H1 (cell line): ENCODE measurements around the gene TMEM187. TPM values are rescaled to one million over a fixed set of nuclear protein-coding genes. Genes with fewer than 3 reads are reported as not detected.

Experiments
- CTCF ChIA-PET: fragments of 300-600 bp; sonication (Branson Sonifier 250); formaldehyde crosslinking; loops from one replicate; lab custom pipeline; 2021; ENCODE audit not compliant: partially characterized antibody; lab: Charles Lee
- POLR2A ChIA-PET: fragments of 300-600 bp; sonication (Branson Sonifier 250); formaldehyde crosslinking; loops from one replicate; lab custom pipeline; 2021; ENCODE audit warnings: inconsistent platforms; ENCODE audit not compliant: partially characterized antibody; lab: Charles Lee
- DNase-seq, 2 experiments: peaks; one replicate each; pipeline versions ENCODE4 v3.0.0 to v3.0.0-alpha.2; 2010 to 2022; ENCODE audit warnings: low spot score in 2 of 2, low read depth in 1 of 2, mixed read lengths in 1 of 2
- FAIRE-seq: peaks from 2 replicates; lab custom pipeline; 2011; peaks lifted over from hg19 to GRCh38; lab: Jason Lieb, UNC
- H2AFZ ChIP-seq: 2 replicates; pipeline ENCODE4 v1.8.1; 2012; ENCODE audit warnings: low read length, inconsistent platforms
- H2AK5ac ChIP-seq: 2 replicates; pipeline ENCODE4 v1.6.1; 2013; ENCODE audit warnings: low read depth, low read length
- H2BK120ac ChIP-seq: replicated peaks from 2 replicates; pipeline ENCODE3; 2013; ENCODE audit warnings: low read depth, low read length, inconsistent platforms
- H2BK12ac ChIP-seq: 2 replicates; pipeline ENCODE4 v1.6.1; 2013; ENCODE audit warnings: low read depth, low read length
- H2BK15ac ChIP-seq: 2 replicates; pipeline ENCODE4 v1.6.1; 2013; ENCODE audit warnings: low read length
- H2BK20ac ChIP-seq: 2 replicates; pipeline ENCODE4 v1.6.1; 2013; ENCODE audit warnings: low read length
- H2BK5ac ChIP-seq: 2 replicates; pipeline ENCODE4 v1.6.1; 2013; ENCODE audit warnings: low read depth, low read length
- H3K14ac ChIP-seq: 2 replicates; pipeline ENCODE4 v1.6.1; 2013; ENCODE audit warnings: inconsistent platforms; ENCODE audit not compliant: insufficient read length
- H3K18ac ChIP-seq: 2 replicates; pipeline ENCODE4 v1.6.1; 2013; ENCODE audit warnings: low read length; ENCODE audit errors: extremely low read depth
- H3K23ac ChIP-seq: 2 replicates; pipeline ENCODE4 v1.6.1; 2013; ENCODE audit warnings: inconsistent platforms; ENCODE audit not compliant: insufficient read length
- H3K23me2 ChIP-seq: 2 replicates; pipeline ENCODE4 v1.6.1; 2013; ENCODE audit warnings: low read depth, low read length
- H3K27ac ChIP-seq: 2 replicates; pipeline ENCODE4 v1.6.1; 2011; ENCODE audit warnings: low read depth, low read length, inconsistent platforms
- H3K27me3 ChIP-seq, 4 experiments: replicated peaks in 1 of 4; 1 replicate in 1 of 4; 2 replicates in 3 of 4; pipeline versions ENCODE4 v1.6.1 to v1.8.1; 2011 to 2013; ENCODE audit warnings: low read length in 3 of 4, mild to moderate bottlenecking in 3 of 4, inconsistent platforms in 2 of 4, mixed read lengths in 2 of 4, moderate library complexity in 1 of 4; ENCODE audit not compliant: control insufficient read depth in 3 of 4, insufficient read depth in 3 of 4; ENCODE audit errors: extremely low read depth in 1 of 4
- H3K36me3 ChIP-seq, 4 experiments: 2 replicates each; pipeline versions ENCODE4 v1.6.1 to v1.8.1; 2011 to 2013; ENCODE audit warnings: mild to moderate bottlenecking in 4 of 4, low read length in 3 of 4, moderate library complexity in 2 of 4, control low read depth in 1 of 4, inconsistent platforms in 1 of 4; ENCODE audit not compliant: insufficient read depth in 4 of 4, control insufficient read depth in 2 of 4
- H3K4ac ChIP-seq: replicated peaks from 2 replicates; pipeline ENCODE3; 2013; ENCODE audit warnings: low read length, low read depth, mixed read lengths, inconsistent platforms; ENCODE audit not compliant: insufficient read length
- H3K4me1 ChIP-seq, 4 experiments: replicated peaks in 1 of 4; 1 replicate in 1 of 4; 2 replicates in 3 of 4; pipeline versions ENCODE4 v1.6.1 to v1.8.1; 2011 to 2013; ENCODE audit warnings: low read length in 3 of 4, inconsistent platforms in 2 of 4, mixed read lengths in 1 of 4; ENCODE audit not compliant: insufficient read depth in 4 of 4, control insufficient read depth in 3 of 4
- H3K4me2 ChIP-seq, 2 experiments: 2 replicates each; pipeline versions ENCODE4 v1.6.1 to v1.8.1; 2011 to 2013; ENCODE audit warnings: low read depth in 2 of 2, low read length in 2 of 2, control low read depth in 1 of 2, inconsistent platforms in 1 of 2, mild to moderate bottlenecking in 1 of 2; ENCODE audit not compliant: insufficient read depth in 1 of 2
- H3K4me3 ChIP-seq, 4 experiments: fragments of 200-600, 300-600 bp in 1 of 4; sonication (generic), shearing (Covaris generic), sonication (Bioruptor Twin) in 1 of 4; 2 replicates each; pipeline versions ENCODE4 v1.5.1 to v1.8.1; 2011 to 2016; ENCODE audit warnings: low read length in 4 of 4, low read depth in 3 of 4, control low read depth in 2 of 4, inconsistent platforms in 2 of 4, mild to moderate bottlenecking in 2 of 4, mixed read lengths in 1 of 4, moderate library complexity in 1 of 4; ENCODE audit not compliant: insufficient read depth in 2 of 4; ENCODE audit errors: extremely low read depth in 1 of 4
- H3K56ac ChIP-seq: replicated peaks from 2 replicates; pipeline ENCODE3; 2013; ENCODE audit warnings: low read depth, mild to moderate bottlenecking, mixed read lengths, low read length, inconsistent platforms; ENCODE audit not compliant: insufficient read length
- H3K79me1 ChIP-seq: 2 replicates; pipeline ENCODE4 v1.6.1; 2013; ENCODE audit warnings: low read depth, low read length, control low read depth
- H3K79me2 ChIP-seq, 2 experiments: 2 replicates each; pipeline versions ENCODE4 v1.6.1 to v1.8.1; 2012 to 2013; ENCODE audit warnings: low read length in 2 of 2, mild to moderate bottlenecking in 2 of 2, inconsistent platforms in 1 of 2; ENCODE audit not compliant: insufficient read depth in 2 of 2, control insufficient read depth in 1 of 2
- H3K9ac ChIP-seq, 4 experiments: replicated peaks in 1 of 4; 1 replicate in 1 of 4; 2 replicates in 3 of 4; pipeline versions ENCODE4 v1.6.1 to v1.8.1; 2011 to 2013; ENCODE audit warnings: low read depth in 3 of 4, low read length in 3 of 4, control low read depth in 2 of 4, mild to moderate bottlenecking in 2 of 4, moderate library complexity in 2 of 4, inconsistent platforms in 1 of 4; ENCODE audit errors: extremely low read depth in 1 of 4
- H3K9me3 ChIP-seq, 2 experiments: 2 replicates each; pipeline versions ENCODE4 v1.6.1 to v1.8.1; 2012 to 2013; ENCODE audit warnings: mild to moderate bottlenecking in 2 of 2, moderate library complexity in 2 of 2, control low read depth in 1 of 2, inconsistent platforms in 1 of 2, low read depth in 1 of 2, low read length in 1 of 2, mixed read lengths in 1 of 2; ENCODE audit not compliant: insufficient read depth in 2 of 2
- H4K20me1 ChIP-seq, 2 experiments: replicated peaks in 1 of 2; 2 replicates each; pipeline versions ENCODE3 to v1.8.1; 2011 to 2013; ENCODE audit warnings: inconsistent platforms in 2 of 2, low read length in 2 of 2, mild to moderate bottlenecking in 1 of 2; ENCODE audit not compliant: insufficient read depth in 2 of 2, control insufficient read depth in 1 of 2
- H4K5ac ChIP-seq: 2 replicates; pipeline ENCODE4 v1.6.1; 2013; ENCODE audit warnings: low read length, low read depth, mixed read lengths, inconsistent platforms; ENCODE audit not compliant: insufficient read length
- H4K8ac ChIP-seq: 2 replicates; pipeline ENCODE4 v1.8.0; 2013; ENCODE audit warnings: mild to moderate bottlenecking, moderate library complexity, low read length, inconsistent platforms; ENCODE audit not compliant: insufficient read depth; ENCODE audit errors: extremely low read depth
- H4K91ac ChIP-seq: replicated peaks from 2 replicates; pipeline ENCODE3; 2013; ENCODE audit warnings: low read length, mixed read lengths, inconsistent platforms; ENCODE audit not compliant: insufficient read length
- ATF2 ChIP-seq: IDR thresholded peaks from 2 replicates; pipeline ENCODE4 v1.6.1; 2012; ENCODE audit warnings: low read length, inconsistent platforms
- CEBPB ChIP-seq: IDR thresholded peaks from 2 replicates; pipeline ENCODE4 v1.6.1; 2012; ENCODE audit warnings: low read depth, low read length
- CHD2 ChIP-seq: IDR thresholded peaks from 2 replicates; pipeline ENCODE4 v1.6.1; 2012; ENCODE audit warnings: low read length, improper control_type of control experiment
- E2F6 ChIP-seq: IDR thresholded peaks from 2 replicates; pipeline ENCODE4 v1.6.1; 2012; ENCODE audit warnings: inconsistent platforms
- FOSL1 ChIP-seq: IDR thresholded peaks from 2 replicates; pipeline ENCODE4 v1.6.1; 2011; ENCODE audit warnings: mild to moderate bottlenecking, low read depth, low read length, moderate library complexity; ENCODE audit not compliant: insufficient read depth
- PHF8 ChIP-seq: fragments of 200-600 bp; sonication (generic); conservative IDR thresholded peaks from 2 replicates; pipeline ENCODE4 v1.7.1; 2012; ENCODE audit warnings: low read depth, mild to moderate bottlenecking, inconsistent platforms, low read length, moderate library complexity
- SIN3A ChIP-seq, 2 experiments: IDR thresholded peaks in 1 of 2; conservative IDR thresholded peaks in 1 of 2; 2 replicates each; pipeline ENCODE4 v1.6.1; 2011 to 2012; ENCODE audit warnings: low read length in 2 of 2, improper control_type of control experiment in 1 of 2, low read depth in 1 of 2, mild to moderate bottlenecking in 1 of 2
- SP1 ChIP-seq: IDR thresholded peaks from 2 replicates; pipeline ENCODE4 v1.6.1; 2011; ENCODE audit warnings: low read depth, low read length
- SUZ12 ChIP-seq: fragments of 200-600 bp; sonication (generic); IDR thresholded peaks from 2 replicates; pipeline ENCODE4 v1.6.1; 2012; ENCODE audit warnings: mild to moderate bottlenecking, inconsistent platforms, low read length, moderate library complexity, mixed read lengths
- TBP ChIP-seq: IDR thresholded peaks from 2 replicates; pipeline ENCODE4 v1.6.1; 2011; ENCODE audit warnings: low read depth, low read length, improper control_type of control experiment
- WGBS, 2 experiments: shearing (Covaris generic) in 1 of 2; methylation state at CpG; one replicate each; pipeline versions ENCODE4 v1.1.6 to v1.1.7; 2013 to 2015; ENCODE audit warnings: low lambda C conversion rate in 2 of 2, mixed read lengths in 2 of 2, inconsistent platforms in 1 of 2, low coverage in 1 of 2, missing lambda C conversion rate in 1 of 2; ENCODE audit not compliant: insufficient replicate concordance in 2 of 2, insufficient coverage in 1 of 2, insufficient read length in 1 of 2; ENCODE audit errors: extremely low coverage in 1 of 2, missing lambda C conversion rate in 1 of 2; 5-methylcytosine and 5-hydroxymethylcytosine counted together
- polyA plus RNA-seq, 7 experiments: library from polyadenylated mRNA; depleted of rRNA in 3 of 7; stranded (reverse) in 5 of 7; unstranded in 2 of 7; fragments of >200 nt in 5 of 7; fragments of 200-250 nt in 2 of 7; gene quantifications; 1 replicate in 5 of 7; 2 replicates in 1 of 7; 4 replicates in 1 of 7; pipeline versions ENCODE4 v1.2.1 to v1.2.3, GENCODE V29; 2011 to 2013; ENCODE audit warnings: missing spikeins in 2 of 7, mixed read lengths in 2 of 7
- total RNA-seq: library from RNA; stranded (reverse); fragmentation: NEBNext Ultra II Directional; extraction: Animal tissue kit (Norgen Biotek cat#: 25700); gene quantifications from 2 replicates; pipeline ENCODE4 v1.2.1, GENCODE V29; 2021
- TF ChIP-seq, protein P1 (sequence below): IDR thresholded peaks from 2 replicates; pipeline ENCODE4 v1.6.1; 2012; ENCODE audit warnings: inconsistent platforms

Gene TMEM187
- total and polyA plus RNA-seq, 2 of the 8 experiments (the other 6 are each of a cell fraction or from before 2014, with no cell fraction given), result 5.0 to 14.5 TPM

GRCh38 chrX:153963546-153963945 lies 9.0 kb upstream of the TMEM187 start:
- H3K23ac ChIP-seq, result no peak overlapping the region
- no peak overlapping the region for H4K5ac ChIP-seq
- H3K79me2 ChIP-seq, result peaks cover 31 to 63% of the 10 kb centered on the region in 2 experiments
- H2BK120ac ChIP-seq, result no peak overlapping the region
- no peak overlapping the region for H2BK15ac ChIP-seq
- no peak overlapping the region for H3K27ac ChIP-seq
- H4K20me1 ChIP-seq, result peaks cover 8 to 26% of the 10 kb centered on the region in 2 experiments
- FAIRE-seq, result no peak
- H3K23me2 ChIP-seq, result no peaks in the 10 kb centered on the region
- no peak overlapping the region for H3K9ac ChIP-seq
- H2BK12ac ChIP-seq, result no peak overlapping the region
- no peak overlapping the region for H3K4me3 ChIP-seq
- H3K27me3 ChIP-seq, result no peaks in the 10 kb centered on the region
- CTCF ChIA-PET, result interaction anchor here (0.9 to 11.2 kb wide), 2 partner anchors 15 to 24 kb away, joined by 6 to 102 read pairs; partner anchors contain the start of gene RENBP
- no peak overlapping the region for H4K8ac ChIP-seq
- no peak overlapping the region for H2AK5ac ChIP-seq
- peaks cover 8 to 52% (median 32%) of the 10 kb centered on the region in 4 experiments for H3K36me3 ChIP-seq
- no peak overlapping the region for H3K14ac ChIP-seq
- H3K18ac ChIP-seq, result no peak overlapping the region
- peaks cover 4 to 17% (median 11%) of the 10 kb centered on the region in 4 experiments; a peak in 6 of 7 replicates for H3K4me1 ChIP-seq
- H2BK5ac ChIP-seq, result no peak overlapping the region
- H4K91ac ChIP-seq, result no peak overlapping the region
- no peak overlapping the region for H3K4ac ChIP-seq
- H3K9me3 ChIP-seq, result no peaks in the 10 kb centered on the region
- POLR2A ChIA-PET, result interaction anchor here (1.1 to 1.4 kb wide), 3 partner anchors 11 to 35 kb away, joined by 3 read pairs; partner anchors contain the start of gene RENBP
- WGBS, 2 experiments, result 93% methylated on average over 7 of the region's 12 CpGs; no CpG with 5 or more reads in 1 of the 2 experiments
- H2AFZ ChIP-seq, result no peak overlapping the region
- H3K79me1 ChIP-seq, result no peaks in the 10 kb centered on the region; the same call in 1 of the 2 replicates
- no peak overlapping the region for H3K56ac ChIP-seq
- no peak overlapping the region for H2BK20ac ChIP-seq
- no peak overlapping the region for H3K4me2 ChIP-seq
- no peak for DNase-seq
- TF ChIP-seq SP1, result no peak
- TF ChIP-seq SIN3A (conservative IDR thresholded peaks at IDR 0.05 in 1 of 2, IDR thresholded peaks at IDR 0.05 in 1 of 2; ENCODE audit: low read depth in 1 of 2, low read length in 2 of 2), result no peak
- no peak for TF ChIP-seq CHD2
- TF ChIP-seq ATF2, result no peak
- TF ChIP-seq, protein P1, sequence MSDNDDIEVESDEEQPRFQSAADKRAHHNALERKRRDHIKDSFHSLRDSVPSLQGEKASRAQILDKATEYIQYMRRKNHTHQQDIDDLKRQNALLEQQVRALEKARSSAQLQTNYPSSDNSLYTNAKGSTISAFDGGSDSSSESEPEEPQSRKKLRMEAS, result no peak
- TF ChIP-seq CEBPB, result no peak
- no peak for TF ChIP-seq TBP
- TF ChIP-seq SUZ12, result no peak
- TF ChIP-seq FOSL1, result no peak
- TF ChIP-seq E2F6, result no peak
- TF ChIP-seq PHF8, result no peak
